ENCODE measurements around the gene C19orf12. TPM values are rescaled to one million over a fixed set of nuclear protein-coding genes. Genes with fewer than 3 reads are reported as not detected.

C19orf12 gene
- polyA plus RNA-seq, 1 donor from 2014 or later, result 83.8 TPM

GRCh38 chr19:29705706-29706105, 9.4 kb downstream of the C19orf12 start:
- Histone ChIP-seq H2AFZ (ENCODE audit: low read depth, low read length) (no peak overlapping the region), H3K4me2 (ENCODE audit: low read length) (no peak overlapping the region), H3K9ac (ENCODE audit: low read length) (no peak overlapping the region), H4K20me1 (ENCODE audit: insufficient read depth) (no peaks in the 10 kb centered on the region), H3K4me3 (ENCODE audit: low read length) (no peak overlapping the region), H3K27ac (ENCODE audit: low read length) (no peak overlapping the region), H3K27me3 (ENCODE audit: insufficient read depth, low read depth, low read length) (no peaks in the 10 kb centered on the region), H3K36me3 (ENCODE audit: insufficient read depth, low read length) (no peaks in the 10 kb centered on the region), H3K9me3 (ENCODE audit: low read length) (no peaks in the 10 kb centered on the region), H3K79me2 (replicated peaks; ENCODE audit: insufficient read depth, low read length) (peaks cover 5% of the 10 kb centered on the region), H3K9me2 (ENCODE audit: insufficient read depth, low read length) (no peaks in the 10 kb centered on the region), H3F3A (ENCODE audit: insufficient read depth, low read length, poor library complexity, severe bottlenecking) (no peaks in the 10 kb centered on the region)
- TF ChIP-seq, protein P1, sequence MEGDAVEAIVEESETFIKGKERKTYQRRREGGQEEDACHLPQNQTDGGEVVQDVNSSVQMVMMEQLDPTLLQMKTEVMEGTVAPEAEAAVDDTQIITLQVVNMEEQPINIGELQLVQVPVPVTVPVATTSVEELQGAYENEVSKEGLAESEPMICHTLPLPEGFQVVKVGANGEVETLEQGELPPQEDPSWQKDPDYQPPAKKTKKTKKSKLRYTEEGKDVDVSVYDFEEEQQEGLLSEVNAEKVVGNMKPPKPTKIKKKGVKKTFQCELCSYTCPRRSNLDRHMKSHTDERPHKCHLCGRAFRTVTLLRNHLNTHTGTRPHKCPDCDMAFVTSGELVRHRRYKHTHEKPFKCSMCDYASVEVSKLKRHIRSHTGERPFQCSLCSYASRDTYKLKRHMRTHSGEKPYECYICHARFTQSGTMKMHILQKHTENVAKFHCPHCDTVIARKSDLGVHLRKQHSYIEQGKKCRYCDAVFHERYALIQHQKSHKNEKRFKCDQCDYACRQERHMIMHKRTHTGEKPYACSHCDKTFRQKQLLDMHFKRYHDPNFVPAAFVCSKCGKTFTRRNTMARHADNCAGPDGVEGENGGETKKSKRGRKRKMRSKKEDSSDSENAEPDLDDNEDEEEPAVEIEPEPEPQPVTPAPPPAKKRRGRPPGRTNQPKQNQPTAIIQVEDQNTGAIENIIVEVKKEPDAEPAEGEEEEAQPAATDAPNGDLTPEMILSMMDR (IDR thresholded peaks at IDR 0.05; ENCODE audit: poor library complexity, severe bottlenecking), result no peak
- TF ChIP-seq POLR2AphosphoS5 (IDR thresholded peaks at IDR 0.05) (no peak), EP300 (conservative IDR thresholded peaks at IDR 0.05; ENCODE audit: poor library complexity, severe bottlenecking) (no peak), SMC3 (conservative IDR thresholded peaks at IDR 0.05; ENCODE audit: poor library complexity) (no peak), TAF1 (IDR thresholded peaks at IDR 0.05; ENCODE audit: low read depth) (no peak), EZH2 (IDR thresholded peaks at IDR 0.05; ENCODE audit: borderline replicate concordance, insufficient read depth, low read length, poor library complexity, severe bottlenecking) (no peak), MXI1 (conservative IDR thresholded peaks at IDR 0.05; ENCODE audit: poor library complexity, severe bottlenecking) (no peak), RAD21 (conservative IDR thresholded peaks at IDR 0.05) (no peak), REST (IDR thresholded peaks at IDR 0.05; ENCODE audit: borderline replicate concordance) (no peak)

DNA sequence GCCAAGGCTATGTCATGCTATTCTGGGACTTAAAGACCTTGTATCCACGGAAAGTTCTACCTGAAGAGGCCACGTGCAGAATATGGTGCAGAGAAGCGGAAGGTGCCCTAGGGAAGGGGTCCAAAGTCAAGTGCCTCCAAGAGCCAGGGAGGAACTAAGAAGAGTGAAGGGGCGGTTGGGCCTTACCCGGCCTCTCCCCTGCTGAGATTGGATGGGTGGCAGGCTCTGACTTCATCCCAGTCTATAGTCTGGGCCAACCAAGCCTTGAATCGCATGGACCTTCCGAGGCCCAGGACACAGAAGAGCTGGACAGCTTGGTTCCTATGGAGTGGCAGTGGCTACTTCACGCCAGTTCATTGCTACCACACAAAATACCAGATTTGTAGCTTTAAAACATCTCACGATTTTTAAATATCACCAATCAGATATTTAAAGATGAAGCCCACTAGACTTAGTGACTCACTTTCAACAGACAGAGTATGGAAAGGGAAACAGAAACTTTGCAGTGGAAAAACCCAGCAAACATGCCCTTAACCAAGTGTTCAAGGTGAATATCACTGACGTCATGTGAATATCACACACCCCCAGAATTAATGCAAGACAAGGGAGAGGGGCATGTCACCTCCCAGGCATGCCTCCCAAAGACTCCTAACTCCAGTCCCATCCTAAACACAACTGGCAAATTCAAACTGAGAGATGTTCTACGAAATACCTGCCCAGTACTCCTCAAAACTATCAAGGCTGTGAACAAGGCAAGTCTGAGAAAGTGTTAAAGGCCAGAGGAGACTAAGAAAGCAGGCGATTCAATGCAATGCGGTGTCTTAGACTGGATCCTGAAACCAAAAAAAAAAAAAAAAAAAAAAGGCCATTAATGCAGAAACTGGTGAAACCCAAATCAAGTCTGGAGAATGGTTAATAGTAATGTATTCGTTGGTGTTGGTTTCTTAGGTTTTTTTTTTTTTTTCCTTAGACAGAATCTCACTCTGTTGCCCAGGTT, 10.2 kb downstream of the C19orf12 start:
- peaks cover 5% of the 10 kb centered on the region for H3K79me2 ChIP-seq (replicated peaks; ENCODE audit: insufficient read depth, low read length)
- no peak for TF ChIP-seq SMC3 (conservative IDR thresholded peaks at IDR 0.05; ENCODE audit: poor library complexity)
- no peak overlapping the region for H2AFZ ChIP-seq (ENCODE audit: low read depth, low read length)
- no peaks in the 10 kb centered on the region for H3K27me3 ChIP-seq (ENCODE audit: insufficient read depth, low read depth, low read length)
- no peak overlapping the region for H3K4me2 ChIP-seq (ENCODE audit: low read length)
- no peak overlapping the region for H3K27ac ChIP-seq (ENCODE audit: low read length)
- no peaks in the 10 kb centered on the region for H4K20me1 ChIP-seq (ENCODE audit: insufficient read depth)
- H3K4me3 ChIP-seq (ENCODE audit: low read length), result no peak overlapping the region
- H3K9me3 ChIP-seq (ENCODE audit: low read length), result no peaks in the 10 kb centered on the region
- no peaks in the 10 kb centered on the region for H3K9me2 ChIP-seq (ENCODE audit: insufficient read depth, low read length)
- H3F3A ChIP-seq (ENCODE audit: insufficient read depth, low read length, poor library complexity, severe bottlenecking), result no peaks in the 10 kb centered on the region
- H3K36me3 ChIP-seq (ENCODE audit: insufficient read depth, low read length), result no peaks in the 10 kb centered on the region
- no peak overlapping the region for H3K9ac ChIP-seq (ENCODE audit: low read length)

All from neural cell (in vitro differentiated cells).